Measurements from ENCODE around the gene MEGF6. TPM values are rescaled to one million over a fixed set of nuclear protein-coding genes. Genes with fewer than 3 reads are reported as not detected.

The MEGF6 gene
- total RNA-seq, 2 donors from 2014 or later, result 67.3 to 82.5 TPM

GRCh38 chr1:3657578-3658230, 46.4 kb upstream of the MEGF6 start:
- H3K27ac ChIP-seq, result no peak overlapping the region
- TF ChIP-seq POLR2A (IDR thresholded peaks at IDR 0.05) (no peak), CTCF (IDR thresholded peaks at IDR 0.05) (no peak), POLR2AphosphoS5 (IDR thresholded peaks at IDR 0.05) (no peak)
- intact Hi-C loops (cut with DNase I), result no loop called here
- WGBS, result 82% methylated on average over 26 of the region's 26 CpGs
- no peaks in the 10 kb centered on the region for H3K27me3 ChIP-seq (replicated peaks; ENCODE audit: insufficient read depth)
- no peaks in the 10 kb centered on the region for H3K36me3 ChIP-seq
- no peak overlapping the region for H3K4me3 ChIP-seq
- no peak for DNase-seq (ENCODE audit: low spot score)
- H3K9me3 ChIP-seq, result no peaks in the 10 kb centered on the region
- no peaks in the 10 kb centered on the region for H3K4me1 ChIP-seq (replicated peaks)

- no peaks in the 10 kb centered on the region for H3K36me3 ChIP-seq
- H3K4me3 ChIP-seq, result no peak overlapping the region
- H3K27ac ChIP-seq, result no peak overlapping the region
- no peak for DNase-seq (ENCODE audit: low spot score)
- WGBS, result 87% methylated on average over 6 of the region's 6 CpGs
- no peaks in the 10 kb centered on the region for H3K27me3 ChIP-seq (replicated peaks; ENCODE audit: insufficient read depth)
- no peaks in the 10 kb centered on the region for H3K9me3 ChIP-seq
- no peaks in the 10 kb centered on the region for H3K4me1 ChIP-seq (replicated peaks)
- TF ChIP-seq CTCF (IDR thresholded peaks at IDR 0.05), result no peak
- intact Hi-C loops (cut with DNase I), result no loop called here
Measured at GRCh38 chr1:3657096-3657475, 45.8 kb upstream of the MEGF6 start.

- H3K36me3 ChIP-seq, result no peaks in the 10 kb centered on the region
- intact Hi-C loops (cut with DNase I), result no loop called here
Measured at GRCh38 chr1:3656450-3657095, 45.3 kb upstream of the MEGF6 start.

GRCh38 chr1:3654549-3655281, 43.4 kb upstream of the MEGF6 start:
- Histone ChIP-seq H3K4me3 (no peak overlapping the region), H3K27me3 (replicated peaks; ENCODE audit: insufficient read depth) (peaks cover 13% of the 10 kb centered on the region), H3K9me3 (no peaks in the 10 kb centered on the region), H3K36me3 (no peaks in the 10 kb centered on the region), H3K4me1 (replicated peaks) (peaks cover 8% of the 10 kb centered on the region), H3K27ac (no peak overlapping the region)
- no peak for DNase-seq (ENCODE audit: low spot score)
- intact Hi-C loops (cut with DNase I), result no loop called here
- TF ChIP-seq POLR2A (IDR thresholded peaks at IDR 0.05) (no peak), CTCF (IDR thresholded peaks at IDR 0.05) (no peak), POLR2AphosphoS5 (IDR thresholded peaks at IDR 0.05) (no peak)
- WGBS, result 91% methylated on average over 22 of the region's 22 CpGs

More at GRCh38 chr1:3656450-3657095, 45.3 kb upstream of the MEGF6 start:
- Histone ChIP-seq H3K4me1 (replicated peaks) (peaks cover 5% of the 10 kb centered on the region), H3K27me3 (replicated peaks; ENCODE audit: insufficient read depth) (peaks cover 3% of the 10 kb centered on the region), H3K4me3 (no peak overlapping the region), H3K9me3 (no peaks in the 10 kb centered on the region), H3K27ac (no peak overlapping the region)
- TF ChIP-seq CTCF (IDR thresholded peaks at IDR 0.05) (no peak), POLR2AphosphoS5 (IDR thresholded peaks at IDR 0.05) (no peak), POLR2A (IDR thresholded peaks at IDR 0.05) (no peak)
- DNase-seq (ENCODE audit: low spot score), result no peak
- 90% methylated on average over 13 of the region's 13 CpGs for WGBS
